GOT3 (cell line): ENCODE data around the gene FURIN.
"Not testable (repeated sequence)": the region's sequence is repeated elsewhere in the genome, so short reads cannot be mapped to it uniquely, and the experiment has no call there.

Experiments used
- DNase-seq: peaks from one replicate; lab custom pipeline; 2025; ENCODE audit warnings: mixed read lengths; lab: John Stamatoyannopoulos, UW

Gene FURIN

GRCh38 chr15:90902840-90903732, 34.7 kb downstream of the FURIN start, which contains the start of gene MAN2A2:
MAN2A2 (plus strand) TSS chr15:90903302; CDS start chr15:90904208, 906 bp downstream.
- DNase-seq, result no peak

- no peak for DNase-seq
Observed at GRCh38 chr15:90903733-90904536, 35.5 kb downstream of the FURIN start.

- no peak for DNase-seq
Observed at GRCh38 chr15:90904746-90905145, 36.4 kb downstream of the FURIN start.

GRCh38 chr15:90905306-90906180, 37.2 kb downstream of the FURIN start:
- DNase-seq, result no peak

- DNase-seq, result no peak
Observed at GRCh38 chr15:90906181-90906849, 37.9 kb downstream of the FURIN start.

- no peak for DNase-seq
Observed at GRCh38 chr15:90907051-90907660, 38.8 kb downstream of the FURIN start.

- DNase-seq, result no peak
Observed at GRCh38 chr15:90907838-90908507, 39.6 kb downstream of the FURIN start.

GRCh38 chr15:90909449-90909848, 41.1 kb downstream of the FURIN start:
- not testable (repeated sequence) for DNase-seq

GRCh38 chr15:90909976-90910375, 41.6 kb downstream of the FURIN start:
- DNase-seq, result no peak

GRCh38 chr15:90910441-90911301, 42.3 kb downstream of the FURIN start:
- no peak for DNase-seq

GRCh38 chr15:90911302-90911623, 42.9 kb downstream of the FURIN start:
- no peak for DNase-seq

GRCh38 chr15:90911906-90912769, 43.8 kb downstream of the FURIN start:
- no peak for DNase-seq

GRCh38 chr15:90912770-90913075, 44.3 kb downstream of the FURIN start:
- DNase-seq, result no peak

GRCh38 chr15:90913398-90913944, 45.1 kb downstream of the FURIN start:
- DNase-seq, result no peak

GRCh38 chr15:90914305-90915080, 46.1 kb downstream of the FURIN start:
- DNase-seq, result no peak

- no peak for DNase-seq
Observed at GRCh38 chr15:90915216-90915807, 46.9 kb downstream of the FURIN start.

- no peak for DNase-seq
Observed at GRCh38 chr15:90915808-90916440, 47.5 kb downstream of the FURIN start.
